CD14-positive monocyte (primary cell): ENCODE results near the gene KIF21B. TPM values are rescaled to one million over a fixed set of nuclear protein-coding genes. Genes with fewer than 3 reads are reported as not detected.

Experiments used
- DNase-seq, 3 donors: peaks; one replicate each; pipeline ENCODE4 v3.0.0-alpha.2; 2011 to 2022
- H2AFZ ChIP-seq: 2 replicates; pipeline ENCODE4 v1.6.0; 2012; ENCODE audit warnings: mild to moderate bottlenecking, low read depth, low read length, inconsistent platforms; ENCODE audit not compliant: insufficient read depth, poor library complexity, severe bottlenecking
- H3K27ac ChIP-seq, 2 donors: 1 replicate in 1 of 2; 2 replicates in 1 of 2; pipeline ENCODE4 v1.5.1; 2012 to 2013; ENCODE audit warnings: low read length in 2 of 2, control low read depth in 1 of 2, inconsistent platforms in 1 of 2, low read depth in 1 of 2, mild to moderate bottlenecking in 1 of 2
- H3K27me3 ChIP-seq, 2 donors: one replicate each; pipeline versions ENCODE4 v1.6.0 to v1.6.1; 2011 to 2013; ENCODE audit warnings: low read length in 2 of 2; ENCODE audit not compliant: control insufficient read depth in 2 of 2, insufficient read depth in 2 of 2
- H3K36me3 ChIP-seq, 2 donors: replicated peaks in 1 of 2; 1 replicate in 1 of 2; 2 replicates in 1 of 2; pipeline versions ENCODE4 v1.5.1 to v1.6.1; 2012 to 2013; ENCODE audit warnings: low read length in 2 of 2, control low read depth in 1 of 2, inconsistent platforms in 1 of 2, mild to moderate bottlenecking in 1 of 2; ENCODE audit not compliant: insufficient read depth in 2 of 2, control insufficient read depth in 1 of 2
- H3K4me1 ChIP-seq, 2 donors: 1 replicate in 1 of 2; 2 replicates in 1 of 2; pipeline versions ENCODE4 v1.5.1 to v1.6.1; 2012 to 2013; ENCODE audit warnings: low read length in 2 of 2, control low read depth in 1 of 2, inconsistent platforms in 1 of 2, mild to moderate bottlenecking in 1 of 2, moderate library complexity in 1 of 2; ENCODE audit not compliant: insufficient read depth in 2 of 2, control insufficient read depth in 1 of 2
- H3K4me2 ChIP-seq: replicated peaks from 2 replicates; pipeline ENCODE3; 2012; ENCODE audit warnings: low read length, moderate library complexity, mild to moderate bottlenecking; ENCODE audit not compliant: poor library complexity, severe bottlenecking; ENCODE audit errors: extremely low read depth
- H3K4me3 ChIP-seq, 3 experiments: fragments of 200-600 bp in 1 of 3; sonication (generic) in 1 of 3; replicated peaks in 1 of 3; 1 replicate in 2 of 3; 2 replicates in 1 of 3; pipeline ENCODE4 v1.5.1; 2011 to 2013; ENCODE audit warnings: low read length in 3 of 3, mild to moderate bottlenecking in 3 of 3, control low read depth in 2 of 3, low read depth in 2 of 3, inconsistent platforms in 1 of 3, moderate library complexity in 1 of 3
- H3K79me2 ChIP-seq: 2 replicates; pipeline ENCODE4 v1.6.0; 2012; ENCODE audit warnings: mild to moderate bottlenecking, control low read depth, inconsistent platforms, low read length, moderate library complexity; ENCODE audit not compliant: insufficient read depth
- H3K9ac ChIP-seq: 2 replicates; pipeline ENCODE4 v1.6.0; 2017; ENCODE audit warnings: low read length, mild to moderate bottlenecking; ENCODE audit not compliant: insufficient read depth, poor library complexity, severe bottlenecking
- H3K9me3 ChIP-seq, 2 donors: replicated peaks in 1 of 2; 1 replicate in 1 of 2; 2 replicates in 1 of 2; pipeline versions ENCODE4 v1.5.1 to v1.6.1; 2012 to 2013; ENCODE audit warnings: low read length in 2 of 2, control low read depth in 1 of 2; ENCODE audit not compliant: control insufficient read depth in 1 of 2, insufficient read depth in 1 of 2
- H4K20me1 ChIP-seq: 2 replicates; pipeline ENCODE4 v1.6.0; 2012; ENCODE audit warnings: mild to moderate bottlenecking, low read length, control low read depth, moderate library complexity; ENCODE audit not compliant: insufficient read depth
- H3K27ac Mint-ChIP-seq, 7 donors: one replicate each; pipeline ENCODE4 v1.8.0; 2020; ENCODE audit warnings: mild to moderate bottlenecking in 7 of 7, mixed read lengths in 7 of 7, moderate library complexity in 6 of 7, inconsistent platforms in 2 of 7
- H3K27me3 Mint-ChIP-seq, 3 donors: one replicate each; pipeline ENCODE4 v1.8.0; 2021 to 2022; ENCODE audit warnings: low read depth in 3 of 3, mild to moderate bottlenecking in 3 of 3, mixed read lengths in 3 of 3, moderate library complexity in 3 of 3, inconsistent platforms in 1 of 3
- H3K36me3 Mint-ChIP-seq, 2 donors: one replicate each; pipeline ENCODE4 v1.8.0; 2020; ENCODE audit warnings: mixed read lengths in 2 of 2, inconsistent platforms in 1 of 2, mild to moderate bottlenecking in 1 of 2
- H3K4me1 Mint-ChIP-seq: one replicate; pipeline ENCODE4 v1.8.0; 2020; ENCODE audit warnings: mild to moderate bottlenecking, mixed read lengths
- H3K4me3 Mint-ChIP-seq, 2 donors: one replicate each; pipeline ENCODE4 v1.8.0; 2020; ENCODE audit warnings: mild to moderate bottlenecking in 2 of 2, mixed read lengths in 2 of 2, moderate library complexity in 1 of 2
- H3K9me3 Mint-ChIP-seq, 7 donors: one replicate each; pipeline ENCODE4 v1.8.0; 2020 to 2022; ENCODE audit warnings: mixed read lengths in 7 of 7, mild to moderate bottlenecking in 6 of 7, moderate library complexity in 6 of 7, inconsistent platforms in 2 of 7
- CTCF ChIP-seq: fragments of 200-600 bp; IDR thresholded peaks from one replicate; pipeline ENCODE4 v1.8.0; 2022; ENCODE audit warnings: antibody characterized with exemption, mild to moderate bottlenecking
- WGBS: methylation state at CpG from one replicate; pipeline ENCODE4 v1.1.5; 2013; ENCODE audit warnings: missing lambda C conversion rate; ENCODE audit not compliant: insufficient coverage; 5-methylcytosine and 5-hydroxymethylcytosine counted together
- intact Hi-C, 2 donors: fragments of 100-400 bp; cut with micrococcal nuclease; formaldehyde crosslinking; loops; one replicate each; pipeline versions ENCODE4 v1.15.0 to v1.15.1; 2023
- polyA plus RNA-seq, 3 donors: library from polyadenylated mRNA; depleted of rRNA in 1 of 3; unstranded in 2 of 3; stranded (reverse) in 1 of 3; fragments of 300-500 nt in 2 of 3; fragments of >200 nt in 1 of 3; fragmentation: Illumina TruSeq in 2 of 3; gene quantifications; 1 replicate in 2 of 3; 2 replicates in 1 of 3; pipeline ENCODE4 v1.2.3, GENCODE V29; 2012 to 2021

Gene KIF21B
- polyA plus RNA-seq, 3 donors = 0.18 to 9.8 (median 0.30) TPM

- H3K4me3 ChIP-seq = no peak overlapping the region
- H3K4me1 ChIP-seq = no peaks in the 10 kb centered on the region
- no peak overlapping the region for H2AFZ ChIP-seq
- no peak overlapping the region for H3K9ac ChIP-seq
- no peaks in the 10 kb centered on the region for H3K36me3 ChIP-seq
- H3K9me3 ChIP-seq = no peaks in the 10 kb centered on the region
- no peaks in the 10 kb centered on the region for H3K9me3 Mint-ChIP-seq
- WGBS = 93% methylated on average over 12 of the region's 13 CpGs
- no peaks in the 10 kb centered on the region for H3K79me2 ChIP-seq
- H3K27me3 ChIP-seq = no peaks in the 10 kb centered on the region
- H3K4me3 Mint-ChIP-seq = no peak overlapping the region
- no peaks in the 10 kb centered on the region for H4K20me1 ChIP-seq
- no peaks in the 10 kb centered on the region for H3K36me3 Mint-ChIP-seq
- no peak overlapping the region for H3K27ac ChIP-seq
- H3K4me2 ChIP-seq = no peak overlapping the region
- H3K27ac Mint-ChIP-seq = no peak overlapping the region
- no peak for TF ChIP-seq CTCF
- no peaks in the 10 kb centered on the region for H3K4me1 Mint-ChIP-seq
- intact Hi-C loops = no loop called here
- DNase-seq = no peak
- H3K27me3 Mint-ChIP-seq = peaks cover 5 to 20% (median 18%) of the 10 kb centered on the region in 3 donors
These were observed 25.0 kb upstream of the KIF21B start for GRCh38 chr1:201048521-201048920.

- Histone ChIP-seq H3K36me3 (no peaks in the 10 kb centered on the region), H3K9ac (no peak overlapping the region), H3K4me1 (peaks cover 0 to 5% of the 10 kb centered on the region in 2 donors), H3K4me3 (no peak overlapping the region), H2AFZ (no peak overlapping the region), H3K9me3 (no peaks in the 10 kb centered on the region), H3K27ac (no peak overlapping the region), H4K20me1 (no peaks in the 10 kb centered on the region), H3K27me3 (no peaks in the 10 kb centered on the region), H3K79me2 (no peaks in the 10 kb centered on the region), H3K4me2 (no peak overlapping the region)
- peaks cover 5 to 20% (median 13%) of the 10 kb centered on the region in 3 donors for H3K27me3 Mint-ChIP-seq
- peaks cover 5% of the 10 kb centered on the region for H3K4me1 Mint-ChIP-seq
- WGBS = 84% methylated on average over 7 of the region's 9 CpGs
- no peak for TF ChIP-seq CTCF
- no peaks in the 10 kb centered on the region for H3K36me3 Mint-ChIP-seq
- H3K9me3 Mint-ChIP-seq = no peaks in the 10 kb centered on the region
- H3K27ac Mint-ChIP-seq = no peak overlapping the region
- DNase-seq = no peak
- H3K4me3 Mint-ChIP-seq = peak overlapping the region in 1 of 2 donors; percentile 33
- intact Hi-C loops = no loop called here
These were observed 20.6 kb upstream of the KIF21B start for GRCh38 chr1:201044119-201044518.
